ENCODE data around the gene AKT1S1. TPM values are rescaled to one million over a fixed set of nuclear protein-coding genes. Genes with fewer than 3 reads are reported as not detected.
A peak's percentile ranks its signal among the peaks of the same experiment; 100 is the strongest.

The AKT1S1 gene
- total RNA-seq, 2 experiments from 2014 or later = 17.5 to 18.9 TPM

DNA sequence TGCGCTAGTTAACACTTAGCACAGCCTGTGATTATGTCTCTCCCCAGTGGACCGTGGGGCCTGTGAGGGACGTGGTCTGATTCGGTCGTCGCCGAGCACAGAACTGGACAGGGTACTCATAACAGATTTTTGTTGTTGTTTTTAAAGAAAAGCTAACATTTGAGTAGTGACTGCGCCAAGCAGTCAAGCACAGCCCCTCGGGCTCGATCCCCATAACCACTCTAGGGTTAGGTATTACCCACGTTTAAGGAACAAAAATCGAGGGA is 27.0 kb downstream of the AKT1S1 start:
- H3K4me1 Mint-ChIP-seq = peaks cover 39% of the 10 kb centered on the region
- POLR2A ChIA-PET = interaction anchor here (1.2 kb wide), 1 partner anchor 79 kb away, joined by 4 read pairs; the partner anchor contains the start of genes ATF5 and NUP62
- peaks cover 7% of the 10 kb centered on the region for H3K9me3 Mint-ChIP-seq
- no peak for DNase-seq
- peak overlapping the region; percentile 88 for H3K4me3 Mint-ChIP-seq
- H3K27me3 Mint-ChIP-seq = peaks cover 11% of the 10 kb centered on the region
- peaks cover 7% of the 10 kb centered on the region for H3K36me3 Mint-ChIP-seq (ENCODE audit: low read depth)
- CTCF ChIA-PET = interaction anchor here (1.0 to 3.2 kb wide), 4 partner anchors 10 to 42 kb away, joined by 3 to 13 read pairs (median 4); no protein-coding TSS in a partner anchor
- peak overlapping the region; percentile 98 for H3K27ac Mint-ChIP-seq

- Mint-ChIP-seq H3K9me3 (peaks cover 7% of the 10 kb centered on the region), H3K27ac (peak overlapping the region; percentile 98), H3K27me3 (peaks cover 11% of the 10 kb centered on the region), H3K36me3 (ENCODE audit: low read depth) (peaks cover 7% of the 10 kb centered on the region), H3K4me3 (peak overlapping the region; percentile 88), H3K4me1 (peaks cover 39% of the 10 kb centered on the region)
- no peak for DNase-seq
- ChIA-PET POLR2A (interaction anchor here (1.2 kb wide), 1 partner anchor 79 kb away, joined by 4 read pairs; the partner anchor contains the start of genes ATF5 and NUP62), CTCF (interaction anchor here (1.0 to 3.2 kb wide), 5 partner anchors 11 to 42 kb away, joined by 3 to 13 read pairs (median 3); no protein-coding TSS in a partner anchor)
These were observed 27.5 kb downstream of the AKT1S1 start for GRCh38 chr19:49849433-49850220.

DNA sequence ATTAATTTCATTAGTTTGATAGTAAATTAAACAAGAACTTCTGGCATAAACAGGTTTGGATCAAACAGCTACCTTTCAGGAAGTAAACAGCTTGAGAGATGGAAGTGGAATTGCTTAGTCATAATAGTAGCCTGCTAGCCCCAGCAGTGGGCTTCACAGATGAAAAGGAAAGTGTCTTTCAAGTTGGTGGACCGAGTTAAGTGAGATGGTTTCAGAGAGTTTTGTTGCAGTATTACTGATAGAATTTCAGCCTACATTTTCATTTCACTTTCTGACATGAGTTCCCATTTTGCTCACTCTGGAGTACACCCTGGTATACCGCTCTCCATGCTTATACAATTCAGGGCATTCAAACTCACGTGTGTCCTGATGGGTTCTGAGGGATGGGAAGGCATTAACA is 28.2 kb downstream of the AKT1S1 start:
- Mint-ChIP-seq H3K4me3 (peak overlapping the region; percentile 40), H3K9me3 (peaks cover 7% of the 10 kb centered on the region), H3K27me3 (peaks cover 11% of the 10 kb centered on the region), H3K36me3 (ENCODE audit: low read depth) (peaks cover 7% of the 10 kb centered on the region), H3K4me1 (peaks cover 39% of the 10 kb centered on the region), H3K27ac (no peak overlapping the region)
- CTCF ChIA-PET = interaction anchor here (1.2 to 3.2 kb wide), 3 partner anchors 15 to 43 kb away, joined by 3 to 13 read pairs (median 3); no protein-coding TSS in a partner anchor
- POLR2A ChIA-PET = no interaction called here
- DNase-seq = no peak

DNA sequence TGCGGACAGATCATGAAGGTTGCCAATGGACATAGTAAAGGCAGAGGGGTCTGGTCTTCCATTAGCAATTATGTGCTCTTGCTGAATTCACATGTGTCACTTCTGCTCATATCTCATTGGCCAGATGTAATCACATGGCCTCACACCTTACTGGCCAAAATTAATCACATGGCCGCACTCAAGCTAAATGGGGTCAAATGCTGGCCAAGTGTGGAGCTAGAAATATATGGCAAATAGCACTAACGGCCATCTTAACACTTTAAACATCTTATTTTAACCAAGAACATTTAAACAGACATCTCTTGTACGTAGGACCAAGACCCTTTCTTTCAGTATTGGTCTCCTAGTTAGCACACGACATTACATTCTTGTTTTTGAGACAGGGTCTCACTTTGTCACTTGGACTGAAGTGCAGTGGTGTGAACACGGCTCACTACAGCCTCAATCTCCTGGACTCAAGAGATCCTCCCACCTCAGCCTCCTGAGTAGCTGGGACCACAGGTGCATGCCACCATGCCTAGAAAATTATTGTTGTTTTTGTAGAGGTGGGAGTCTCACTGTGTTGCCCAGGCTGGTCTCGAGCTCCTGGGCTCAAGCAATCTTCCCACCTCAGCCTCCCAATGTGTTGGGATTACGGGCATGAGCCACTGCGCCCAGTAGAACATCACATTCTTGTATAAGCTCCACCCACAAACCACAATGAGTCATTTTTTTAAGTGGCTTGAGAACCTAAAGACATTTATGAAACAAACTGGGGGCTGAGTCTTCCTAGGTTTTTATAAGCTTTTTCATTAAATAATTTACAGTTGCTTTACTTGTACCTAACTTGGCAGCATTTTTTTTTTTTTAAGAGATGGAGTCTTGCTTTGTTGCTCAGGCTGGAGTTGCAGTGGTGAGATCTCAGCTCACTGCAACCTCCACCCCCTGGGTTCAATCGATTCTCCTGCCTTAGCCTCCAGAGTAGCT is 29.1 kb downstream of the AKT1S1 start:
- Mint-ChIP-seq H3K4me1 (peaks cover 35% of the 10 kb centered on the region), H3K4me3 (peak overlapping the region; percentile 22), H3K36me3 (ENCODE audit: low read depth) (peaks cover 7% of the 10 kb centered on the region), H3K9me3 (peaks cover 7% of the 10 kb centered on the region), H3K27me3 (peaks cover 11% of the 10 kb centered on the region), H3K27ac (peak overlapping the region; percentile 13)
- CTCF ChIA-PET = interaction anchor here (0.6 to 3.2 kb wide), 11 partner anchors 9 to 1457 kb away, joined by 3 to 13 read pairs (median 4); partner anchors contain the start of genes KDELR1 and MED25
- POLR2A ChIA-PET = interaction anchor here (0.6 to 0.7 kb wide), 2 partner anchors 20 to 144 kb away, joined by 5 to 6 read pairs; no protein-coding TSS in a partner anchor
- DNase-seq = peak; percentile 44

GRCh38 chr19:49846408-49846807 is 30.7 kb downstream of the AKT1S1 start:
- ChIA-PET POLR2A (no interaction called here), CTCF (interaction anchor here (1.5 kb wide), 1 partner anchor 14 kb away, joined by 4 read pairs; no protein-coding TSS in a partner anchor)
- peaks cover 5% of the 10 kb centered on the region for H3K27me3 Mint-ChIP-seq
- H3K9me3 Mint-ChIP-seq = peaks cover 7% of the 10 kb centered on the region
- no peak for DNase-seq
- no peak overlapping the region for H3K27ac Mint-ChIP-seq
- no peak overlapping the region for H3K4me3 Mint-ChIP-seq
- H3K4me1 Mint-ChIP-seq = peaks cover 23% of the 10 kb centered on the region
- H3K36me3 Mint-ChIP-seq (ENCODE audit: low read depth) = peaks cover 5% of the 10 kb centered on the region

DNA sequence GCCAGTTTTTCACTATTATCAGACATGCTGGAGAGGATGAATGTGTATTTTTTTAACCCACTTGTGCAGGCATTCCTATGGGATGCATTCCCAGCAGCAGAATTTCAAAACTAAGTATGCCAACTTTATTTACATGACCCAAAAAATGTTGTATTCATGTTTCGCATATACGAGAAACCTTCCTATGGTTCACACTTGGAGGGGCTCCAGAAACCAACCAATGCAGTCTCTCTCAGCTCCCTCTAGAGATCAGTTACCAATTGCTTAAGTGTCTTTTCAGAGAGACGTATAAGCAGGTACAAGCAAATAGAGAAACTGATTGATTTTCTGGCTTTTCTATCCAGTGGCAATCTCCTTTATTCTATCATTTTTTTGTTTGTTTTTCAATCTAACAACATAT is 31.7 kb downstream of the AKT1S1 start:
- Mint-ChIP-seq H3K4me1 (peaks cover 23% of the 10 kb centered on the region), H3K9me3 (peaks cover 7% of the 10 kb centered on the region), H3K4me3 (no peak overlapping the region), H3K27me3 (peaks cover 5% of the 10 kb centered on the region), H3K27ac (no peak overlapping the region), H3K36me3 (ENCODE audit: low read depth) (peaks cover 9% of the 10 kb centered on the region)
- CTCF ChIA-PET = interaction anchor here (0.6 kb wide), 1 partner anchor 26 kb away, joined by 3 read pairs; no protein-coding TSS in a partner anchor
- POLR2A ChIA-PET = no interaction called here
- no peak for DNase-seq

GRCh38 chr19:49844138-49845095 is 32.7 kb downstream of the AKT1S1 start:
- ChIA-PET POLR2A (no interaction called here), CTCF (interaction anchor here (0.5 to 0.6 kb wide), 3 partner anchors 25 to 303 kb away, joined by 3 read pairs; no protein-coding TSS in a partner anchor)
- no peak overlapping the region for H3K27ac Mint-ChIP-seq

GRCh38 chr19:49843265-49843664 is 33.9 kb downstream of the AKT1S1 start:
- H3K9me3 Mint-ChIP-seq = peaks cover 2% of the 10 kb centered on the region
- ChIA-PET CTCF (no interaction called here), POLR2A (no interaction called here)
- H3K27me3 Mint-ChIP-seq = peaks cover 5% of the 10 kb centered on the region
- no peak overlapping the region for H3K27ac Mint-ChIP-seq
- DNase-seq = no peak
- no peak overlapping the region for H3K4me3 Mint-ChIP-seq
- H3K36me3 Mint-ChIP-seq (ENCODE audit: low read depth) = peaks cover 15% of the 10 kb centered on the region
- H3K4me1 Mint-ChIP-seq = peaks cover 4% of the 10 kb centered on the region

More at GRCh38 chr19:49844138-49845095, 32.7 kb downstream of the AKT1S1 start:
- peaks cover 7% of the 10 kb centered on the region for H3K9me3 Mint-ChIP-seq
- peaks cover 12% of the 10 kb centered on the region for H3K36me3 Mint-ChIP-seq (ENCODE audit: low read depth)
- peaks cover 15% of the 10 kb centered on the region for H3K4me1 Mint-ChIP-seq
- peaks cover 5% of the 10 kb centered on the region for H3K27me3 Mint-ChIP-seq
- DNase-seq = no peak
- H3K4me3 Mint-ChIP-seq = no peak overlapping the region

- no peak for DNase-seq
- ChIA-PET POLR2A (no interaction called here), CTCF (interaction anchor here (1.5 kb wide), 1 partner anchor 29 kb away, joined by 3 read pairs; no protein-coding TSS in a partner anchor)
- Mint-ChIP-seq H3K4me1 (peaks cover 3% of the 10 kb centered on the region), H3K27ac (no peak overlapping the region), H3K27me3 (no peaks in the 10 kb centered on the region), H3K9me3 (no peaks in the 10 kb centered on the region), H3K4me3 (no peak overlapping the region), H3K36me3 (ENCODE audit: low read depth) (peaks cover 26% of the 10 kb centered on the region)
These were observed 36.4 kb downstream of the AKT1S1 start for GRCh38 chr19:49840736-49841249.

DNA sequence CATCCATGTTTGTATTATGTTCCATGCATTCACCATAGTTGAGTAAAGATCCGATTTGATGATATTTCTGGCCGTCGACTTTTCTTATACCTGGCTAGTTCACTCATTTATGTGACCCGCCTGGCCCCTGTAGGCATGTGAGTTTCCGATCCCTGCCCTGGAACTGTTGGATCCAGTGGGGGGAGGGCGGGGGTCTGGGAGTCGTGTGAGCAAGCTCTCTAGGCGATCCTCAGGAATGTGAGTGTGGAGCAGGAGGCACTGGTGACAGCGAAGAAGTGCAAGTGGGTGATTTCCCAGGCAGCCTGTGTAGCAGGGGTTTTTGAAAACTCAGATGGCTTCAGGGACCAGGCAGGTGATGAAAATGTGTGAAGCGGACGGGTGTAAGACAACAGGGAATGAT is 36.8 kb downstream of the AKT1S1 start:
- no peak overlapping the region for H3K4me3 Mint-ChIP-seq
- H3K27me3 Mint-ChIP-seq = no peaks in the 10 kb centered on the region
- ChIA-PET POLR2A (no interaction called here), CTCF (no interaction called here)
- H3K27ac Mint-ChIP-seq = no peak overlapping the region
- H3K9me3 Mint-ChIP-seq = no peaks in the 10 kb centered on the region
- H3K4me1 Mint-ChIP-seq = peaks cover 3% of the 10 kb centered on the region
- DNase-seq = no peak
- H3K36me3 Mint-ChIP-seq (ENCODE audit: low read depth) = peaks cover 26% of the 10 kb centered on the region

- H3K9me3 Mint-ChIP-seq = no peaks in the 10 kb centered on the region
These were observed 37.4 kb downstream of the AKT1S1 start for GRCh38 chr19:49839713-49840112.

More at GRCh38 chr19:49839713-49840112, 37.4 kb downstream of the AKT1S1 start:
- Mint-ChIP-seq H3K4me3 (no peak overlapping the region), H3K36me3 (ENCODE audit: low read depth) (peaks cover 32% of the 10 kb centered on the region), H3K27me3 (no peaks in the 10 kb centered on the region), H3K27ac (no peak overlapping the region), H3K4me1 (peaks cover 3% of the 10 kb centered on the region)
- ChIA-PET POLR2A (no interaction called here), CTCF (no interaction called here)
- DNase-seq = no peak
